Keratinocyte (primary cell): Measurements from ENCODE around the gene PDZRN4. TPM values are rescaled to one million over a fixed set of nuclear protein-coding genes. Genes with fewer than 3 reads are reported as not detected.

Source experiments
- DNase-seq: peaks from one replicate; pipeline ENCODE4 v3.0.0-alpha.2; 2011; ENCODE audit warnings: low read depth, missing footprints, low spot score
- FAIRE-seq: peaks from 2 replicates; lab custom pipeline; 2011; peaks lifted over from hg19 to GRCh38; lab: Jason Lieb, UNC
- H2AFZ ChIP-seq: 2 replicates; pipeline ENCODE4 v1.6.0; 2012; ENCODE audit warnings: low read length, control low read depth, inconsistent platforms; ENCODE audit not compliant: control insufficient read depth
- H3K27ac ChIP-seq: 2 replicates; pipeline ENCODE4 v1.5.1; 2011; ENCODE audit warnings: low read length; ENCODE audit not compliant: control insufficient read depth, insufficient read depth
- H3K27me3 ChIP-seq: 3 replicates; pipeline ENCODE4 v1.6.0; 2011; ENCODE audit warnings: low read length; ENCODE audit not compliant: control insufficient read depth, insufficient read depth; ENCODE audit errors: extremely low read depth
- H3K36me3 ChIP-seq, 2 experiments: 2 replicates in 1 of 2; 3 replicates in 1 of 2; pipeline ENCODE4 v1.5.1; 2011; ENCODE audit warnings: low read length in 2 of 2, mild to moderate bottlenecking in 1 of 2; ENCODE audit not compliant: control insufficient read depth in 2 of 2, insufficient read depth in 2 of 2; ENCODE audit errors: extremely low read depth in 1 of 2
- H3K4me1 ChIP-seq: 3 replicates; pipeline ENCODE4 v1.5.1; 2011; ENCODE audit warnings: low read length; ENCODE audit not compliant: control insufficient read depth, insufficient read depth; ENCODE audit errors: extremely low read depth
- H3K4me2 ChIP-seq: 3 replicates; pipeline ENCODE4 v1.6.0; 2011; ENCODE audit warnings: low read depth, low read length; ENCODE audit not compliant: control insufficient read depth, insufficient read depth; ENCODE audit errors: extremely low read depth
- H3K4me3 ChIP-seq, 3 experiments: fragments of 200-600 bp in 1 of 3; sonication (generic) in 1 of 3; 2 replicates in 2 of 3; 3 replicates in 1 of 3; pipeline ENCODE4 v1.5.1; 2011 to 2016; ENCODE audit warnings: low read length in 3 of 3, mild to moderate bottlenecking in 3 of 3, control low read depth in 2 of 3, inconsistent platforms in 1 of 3, low read depth in 1 of 3, mixed read lengths in 1 of 3, mixed run types in 1 of 3, moderate library complexity in 1 of 3; ENCODE audit not compliant: control insufficient read depth in 2 of 3, insufficient read depth in 2 of 3; ENCODE audit errors: extremely low read depth in 1 of 3
- H3K79me2 ChIP-seq: 2 replicates; pipeline ENCODE4 v1.6.0; 2012; ENCODE audit warnings: low read length; ENCODE audit not compliant: control insufficient read depth, insufficient read depth
- H3K9ac ChIP-seq: 3 replicates; pipeline ENCODE4 v1.6.0; 2011; ENCODE audit warnings: low read length; ENCODE audit not compliant: control insufficient read depth, insufficient read depth; ENCODE audit errors: extremely low read depth
- H3K9me1 ChIP-seq: 3 replicates; pipeline ENCODE4 v1.6.0; 2011; ENCODE audit warnings: low read length; ENCODE audit not compliant: control insufficient read depth, insufficient read depth; ENCODE audit errors: extremely low read depth
- H3K9me3 ChIP-seq: 2 replicates; pipeline ENCODE4 v1.5.1; 2012; ENCODE audit warnings: low read depth, low read length; ENCODE audit not compliant: control insufficient read depth
- H4K20me1 ChIP-seq: 3 replicates; pipeline ENCODE4 v1.6.0; 2011; ENCODE audit warnings: low read length; ENCODE audit not compliant: control insufficient read depth, insufficient read depth; ENCODE audit errors: extremely low read depth
- EZH2 ChIP-seq: IDR thresholded peaks from one replicate; pipeline ENCODE4 v1.6.1; 2012; ENCODE audit warnings: inconsistent platforms, mild to moderate bottlenecking, low read length, moderate library complexity
- dilution Hi-C: fragments of 300-500 bp; cut with MboI; formaldehyde crosslinking; loops from one replicate; pipeline ENCODE4 v1.7.0; 2020; ENCODE audit warnings: low sequenced_read_pairs; ENCODE audit not compliant: extremely low pct_ligation_motif_present
- polyA plus RNA-seq, 5 experiments: library from polyadenylated mRNA; depleted of rRNA in 3 of 5; stranded (reverse) in 3 of 5; stranded (forward) in 1 of 5; unstranded in 1 of 5; fragments of >200 nt; gene quantifications; 1 replicate in 1 of 5; 2 replicates in 3 of 5; 3 replicates in 1 of 5; pipeline versions ENCODE4 v1.2.1 to v1.2.3, GENCODE V29; 2011 to 2012; ENCODE audit warnings: missing spikeins in 2 of 5, low read depth in 1 of 5, low replicate concordance in 1 of 5
- TF ChIP-seq, protein P1 (sequence below), 3 experiments: IDR thresholded peaks in 1 of 3; conservative IDR thresholded peaks in 1 of 3; optimal IDR thresholded peaks in 1 of 3; 2 replicates in 2 of 3; 3 replicates in 1 of 3; pipeline versions ENCODE3 to v1.5.1; 2011; ENCODE audit warnings: low read length in 3 of 3, mild to moderate bottlenecking in 3 of 3, moderate library complexity in 2 of 3, control low read depth in 1 of 3, inconsistent platforms in 1 of 3; ENCODE audit not compliant: insufficient read depth in 2 of 3; ENCODE audit errors: extremely low read depth in 1 of 3

The PDZRN4 gene
- polyA plus RNA-seq, 1 donor (not counting 4 experiments of a cell fraction or from before 2014, with no cell fraction given) = not detected

DNA sequence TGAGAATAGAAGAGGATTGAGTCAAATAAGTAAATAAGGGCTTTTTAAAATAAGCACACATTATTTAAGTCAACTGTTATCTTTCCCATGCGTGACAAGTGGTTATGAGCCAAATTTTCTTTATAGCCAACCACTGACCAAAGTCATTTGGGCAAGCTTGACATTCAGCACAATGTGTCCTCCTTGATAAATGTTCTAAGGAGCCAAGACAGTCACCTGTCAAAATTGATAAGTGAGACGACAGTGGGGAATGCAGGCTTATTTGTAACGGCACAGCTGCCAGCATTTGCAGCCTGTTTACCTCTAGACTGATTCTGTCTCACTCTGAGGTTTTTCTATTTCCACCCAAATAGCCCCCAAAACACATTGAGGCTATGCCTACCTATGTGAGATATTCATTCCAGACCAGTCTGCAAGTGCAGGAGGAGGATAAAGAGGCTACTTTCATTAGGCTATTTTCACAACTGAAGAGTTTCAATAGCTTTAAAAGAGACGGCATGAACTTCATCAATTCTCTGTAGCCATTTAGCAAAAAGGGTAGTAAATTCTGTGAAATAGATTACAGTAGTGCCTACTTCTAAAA, 339.5 kb downstream of the PDZRN4 start:
- H3K9ac ChIP-seq = no peak overlapping the region
- TF ChIP-seq, protein P1, sequence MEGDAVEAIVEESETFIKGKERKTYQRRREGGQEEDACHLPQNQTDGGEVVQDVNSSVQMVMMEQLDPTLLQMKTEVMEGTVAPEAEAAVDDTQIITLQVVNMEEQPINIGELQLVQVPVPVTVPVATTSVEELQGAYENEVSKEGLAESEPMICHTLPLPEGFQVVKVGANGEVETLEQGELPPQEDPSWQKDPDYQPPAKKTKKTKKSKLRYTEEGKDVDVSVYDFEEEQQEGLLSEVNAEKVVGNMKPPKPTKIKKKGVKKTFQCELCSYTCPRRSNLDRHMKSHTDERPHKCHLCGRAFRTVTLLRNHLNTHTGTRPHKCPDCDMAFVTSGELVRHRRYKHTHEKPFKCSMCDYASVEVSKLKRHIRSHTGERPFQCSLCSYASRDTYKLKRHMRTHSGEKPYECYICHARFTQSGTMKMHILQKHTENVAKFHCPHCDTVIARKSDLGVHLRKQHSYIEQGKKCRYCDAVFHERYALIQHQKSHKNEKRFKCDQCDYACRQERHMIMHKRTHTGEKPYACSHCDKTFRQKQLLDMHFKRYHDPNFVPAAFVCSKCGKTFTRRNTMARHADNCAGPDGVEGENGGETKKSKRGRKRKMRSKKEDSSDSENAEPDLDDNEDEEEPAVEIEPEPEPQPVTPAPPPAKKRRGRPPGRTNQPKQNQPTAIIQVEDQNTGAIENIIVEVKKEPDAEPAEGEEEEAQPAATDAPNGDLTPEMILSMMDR (optimal IDR thresholded peaks at IDR 0.05 in 1 of 3, IDR thresholded peaks at IDR 0.05 in 1 of 3, conservative IDR thresholded peaks at IDR 0.05 in 1 of 3; ENCODE audit: extremely low read depth in 1 of 3, insufficient read depth in 2 of 3, low read length in 3 of 3) = no peak
- TF ChIP-seq EZH2 = no peak
- no peaks in the 10 kb centered on the region for H3K79me2 ChIP-seq
- H3K4me3 ChIP-seq = no peak overlapping the region
- H2AFZ ChIP-seq = no peak overlapping the region
- dilution Hi-C loops = no loop called here
- no peaks in the 10 kb centered on the region for H3K9me3 ChIP-seq
- no peaks in the 10 kb centered on the region for H3K27me3 ChIP-seq
- H3K4me1 ChIP-seq = no peaks in the 10 kb centered on the region
- no peaks in the 10 kb centered on the region for H4K20me1 ChIP-seq
- no peak for DNase-seq
- no peak for FAIRE-seq
- no peak overlapping the region for H3K27ac ChIP-seq
- no peaks in the 10 kb centered on the region for H3K9me1 ChIP-seq
- no peaks in the 10 kb centered on the region for H3K36me3 ChIP-seq
- H3K4me2 ChIP-seq = no peak overlapping the region

DNA sequence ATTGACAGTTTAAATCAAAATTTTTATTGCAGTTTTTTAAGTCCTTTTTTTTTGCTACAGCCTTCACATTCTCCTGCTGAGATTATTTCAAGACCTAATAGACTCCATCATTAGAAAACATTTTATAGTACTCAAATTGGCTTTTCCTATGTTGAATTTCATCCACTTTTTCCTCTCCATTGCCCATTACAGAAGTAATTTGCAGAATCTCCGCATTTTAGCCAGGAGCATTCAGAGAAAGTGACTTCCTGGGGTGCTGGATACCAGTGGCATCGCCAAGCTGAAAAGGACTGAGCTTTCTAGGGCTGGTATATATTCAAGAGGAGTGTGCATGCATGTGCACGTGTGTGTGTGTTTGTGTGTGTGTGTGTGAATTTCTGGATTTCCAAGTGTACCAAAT, 340.8 kb downstream of the PDZRN4 start:
- no peak overlapping the region for H2AFZ ChIP-seq
- H3K9me3 ChIP-seq = no peaks in the 10 kb centered on the region
- no peaks in the 10 kb centered on the region for H3K9me1 ChIP-seq
- FAIRE-seq (no peak), DNase-seq (no peak)
- H4K20me1 ChIP-seq = no peaks in the 10 kb centered on the region
- no peaks in the 10 kb centered on the region for H3K27me3 ChIP-seq
- no peaks in the 10 kb centered on the region for H3K79me2 ChIP-seq
- no peaks in the 10 kb centered on the region for H3K4me1 ChIP-seq
- H3K4me3 ChIP-seq = no peak overlapping the region
- no peaks in the 10 kb centered on the region for H3K36me3 ChIP-seq
- TF ChIP-seq, protein P1 (optimal IDR thresholded peaks at IDR 0.05 in 1 of 3, IDR thresholded peaks at IDR 0.05 in 1 of 3, conservative IDR thresholded peaks at IDR 0.05 in 1 of 3; ENCODE audit: extremely low read depth in 1 of 3, insufficient read depth in 2 of 3, low read length in 3 of 3) = no peak
- no peak for TF ChIP-seq EZH2
- H3K4me2 ChIP-seq = no peak overlapping the region
- no peak overlapping the region for H3K27ac ChIP-seq
- dilution Hi-C loops = no loop called here
- no peak overlapping the region for H3K9ac ChIP-seq
